Measurements from ENCODE around the gene CEP250.
A peak's percentile ranks its signal among the peaks of the same experiment; 100 is the strongest.
"Not testable (repeated sequence)": the region's sequence is repeated elsewhere in the genome, so short reads cannot be mapped to it uniquely, and the experiment has no call there.

The CEP250 gene, protein sequence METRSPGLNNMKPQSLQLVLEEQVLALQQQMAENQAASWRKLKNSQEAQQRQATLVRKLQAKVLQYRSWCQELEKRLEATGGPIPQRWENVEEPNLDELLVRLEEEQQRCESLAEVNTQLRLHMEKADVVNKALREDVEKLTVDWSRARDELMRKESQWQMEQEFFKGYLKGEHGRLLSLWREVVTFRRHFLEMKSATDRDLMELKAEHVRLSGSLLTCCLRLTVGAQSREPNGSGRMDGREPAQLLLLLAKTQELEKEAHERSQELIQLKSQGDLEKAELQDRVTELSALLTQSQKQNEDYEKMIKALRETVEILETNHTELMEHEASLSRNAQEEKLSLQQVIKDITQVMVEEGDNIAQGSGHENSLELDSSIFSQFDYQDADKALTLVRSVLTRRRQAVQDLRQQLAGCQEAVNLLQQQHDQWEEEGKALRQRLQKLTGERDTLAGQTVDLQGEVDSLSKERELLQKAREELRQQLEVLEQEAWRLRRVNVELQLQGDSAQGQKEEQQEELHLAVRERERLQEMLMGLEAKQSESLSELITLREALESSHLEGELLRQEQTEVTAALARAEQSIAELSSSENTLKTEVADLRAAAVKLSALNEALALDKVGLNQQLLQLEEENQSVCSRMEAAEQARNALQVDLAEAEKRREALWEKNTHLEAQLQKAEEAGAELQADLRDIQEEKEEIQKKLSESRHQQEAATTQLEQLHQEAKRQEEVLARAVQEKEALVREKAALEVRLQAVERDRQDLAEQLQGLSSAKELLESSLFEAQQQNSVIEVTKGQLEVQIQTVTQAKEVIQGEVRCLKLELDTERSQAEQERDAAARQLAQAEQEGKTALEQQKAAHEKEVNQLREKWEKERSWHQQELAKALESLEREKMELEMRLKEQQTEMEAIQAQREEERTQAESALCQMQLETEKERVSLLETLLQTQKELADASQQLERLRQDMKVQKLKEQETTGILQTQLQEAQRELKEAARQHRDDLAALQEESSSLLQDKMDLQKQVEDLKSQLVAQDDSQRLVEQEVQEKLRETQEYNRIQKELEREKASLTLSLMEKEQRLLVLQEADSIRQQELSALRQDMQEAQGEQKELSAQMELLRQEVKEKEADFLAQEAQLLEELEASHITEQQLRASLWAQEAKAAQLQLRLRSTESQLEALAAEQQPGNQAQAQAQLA (N-terminal part only)

DNA sequence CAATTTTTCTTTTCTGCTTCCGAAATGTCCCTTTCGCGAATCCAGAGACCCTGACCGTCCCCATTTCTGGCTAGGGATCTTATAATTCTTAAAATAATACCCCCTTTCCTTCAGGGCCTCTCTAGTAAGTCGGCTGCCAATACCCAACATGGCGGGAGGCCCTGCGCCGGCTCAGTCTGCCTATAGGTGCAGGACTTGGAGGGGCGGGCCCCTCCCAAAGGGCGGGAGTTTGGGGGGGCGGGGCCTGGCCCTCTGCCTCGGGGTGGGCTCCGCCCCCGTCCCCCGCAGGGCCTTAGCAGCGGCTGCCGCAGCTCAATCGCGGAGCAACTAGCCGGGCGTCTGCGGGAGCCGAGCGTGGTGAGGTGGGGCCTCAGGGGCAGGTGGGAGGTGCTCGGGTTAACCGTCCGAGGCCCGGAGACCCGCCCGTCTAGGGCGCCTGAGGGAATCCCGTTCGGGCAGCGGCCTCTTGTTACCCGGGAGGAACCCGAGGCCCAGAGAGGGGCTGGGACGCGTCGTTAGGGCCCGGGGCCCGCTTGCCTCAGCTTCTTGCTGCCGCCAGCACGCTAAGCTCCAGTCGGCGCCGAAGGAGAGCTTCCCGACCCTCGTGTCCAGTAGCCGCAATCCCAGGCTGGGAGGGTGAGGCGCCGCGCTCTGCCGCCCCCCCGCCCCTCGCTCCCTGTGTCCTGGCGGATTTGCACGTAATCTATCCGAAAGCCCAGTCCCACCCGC is at the start of gene CEP250:
Gene CEP250 (plus strand): TSS at position 718 of the 729 bp plus-strand sequence. CDS start 6,770 bp downstream, outside the sequence.
- peak; percentile 97 for DNase-seq (ENCODE audit: low read depth)

DNA sequence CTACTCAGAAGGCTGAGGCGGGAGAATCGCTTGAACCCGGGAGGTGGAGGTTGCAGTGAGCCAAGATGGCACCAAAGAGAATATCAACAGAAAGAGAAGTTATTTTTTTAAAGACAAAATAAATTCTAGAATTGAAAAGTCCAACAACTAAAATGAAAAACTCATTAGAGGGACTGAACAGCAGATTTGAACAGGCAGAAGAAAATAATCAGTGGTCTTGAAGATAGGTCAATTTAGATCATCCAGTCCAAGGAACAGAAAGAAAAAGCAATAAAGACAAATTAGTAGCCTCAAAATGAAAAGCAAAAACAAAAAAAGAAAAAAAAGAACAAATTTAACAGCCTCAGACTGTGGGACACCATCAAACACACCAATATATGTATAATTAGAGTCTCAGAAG is 49.6 kb upstream of the CEP250 start:
- no peak for DNase-seq (ENCODE audit: low read depth)

DNA sequence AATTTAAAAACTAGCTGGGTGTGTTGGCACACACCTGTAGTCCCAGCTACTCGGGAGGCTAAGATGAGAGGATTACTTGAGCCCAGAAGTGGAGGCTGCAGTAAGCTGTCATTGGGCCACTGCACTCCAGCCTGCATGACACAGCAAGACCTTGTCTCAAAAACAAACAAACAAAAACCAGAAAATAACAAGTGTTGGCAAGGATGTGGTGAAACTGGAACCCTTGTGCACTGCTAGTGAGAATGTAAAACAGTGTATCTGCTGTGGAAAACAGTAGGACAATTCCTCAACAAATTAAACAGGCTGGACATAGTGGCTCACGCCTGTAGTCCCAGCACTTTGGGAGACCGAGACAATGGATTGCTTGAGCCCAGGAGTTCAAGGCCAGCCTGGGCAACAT is 47.1 kb upstream of the CEP250 start:
- DNase-seq (ENCODE audit: low read depth) = no peak

DNA sequence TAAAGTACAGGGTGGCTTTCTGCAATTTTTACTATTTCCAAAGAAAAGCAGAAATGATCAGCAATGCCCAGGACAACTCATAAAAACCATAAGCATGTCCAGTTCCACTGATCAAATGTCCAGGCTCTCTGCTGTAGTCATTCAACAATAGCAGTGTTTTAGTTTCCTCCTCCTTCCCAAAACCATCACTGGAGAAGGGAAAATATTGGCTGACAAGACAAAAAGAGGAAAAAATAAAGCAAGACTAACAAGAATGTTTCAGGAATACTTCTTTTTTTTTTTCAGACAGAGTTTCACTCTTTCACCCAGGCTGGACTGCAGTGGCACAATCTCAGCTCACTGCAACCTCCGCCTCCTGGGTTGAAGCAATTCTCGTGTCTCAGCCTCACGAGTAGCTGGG is 45.9 kb upstream of the CEP250 start:
- DNase-seq (ENCODE audit: low read depth) = no peak

DNA sequence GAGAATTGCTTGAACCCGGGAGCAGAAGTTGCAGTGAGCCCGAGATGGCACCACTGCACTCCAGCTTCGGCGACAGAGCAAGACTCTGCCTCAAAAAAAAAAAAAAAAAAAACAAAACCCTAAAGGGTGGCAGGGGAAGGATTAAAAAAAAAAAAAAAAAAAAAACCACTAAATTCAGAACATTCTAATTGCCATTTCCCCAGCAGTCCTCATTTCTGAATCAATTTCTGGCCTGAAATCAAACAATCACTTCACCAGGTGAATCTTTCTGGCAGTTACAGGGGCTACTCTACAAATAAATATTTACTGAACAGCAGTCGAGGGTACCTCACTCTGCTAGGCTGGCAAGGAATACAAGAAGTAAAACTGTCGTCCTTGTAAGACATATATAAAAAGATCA is 44.8 kb upstream of the CEP250 start:
- no peak for DNase-seq (ENCODE audit: low read depth)

DNA sequence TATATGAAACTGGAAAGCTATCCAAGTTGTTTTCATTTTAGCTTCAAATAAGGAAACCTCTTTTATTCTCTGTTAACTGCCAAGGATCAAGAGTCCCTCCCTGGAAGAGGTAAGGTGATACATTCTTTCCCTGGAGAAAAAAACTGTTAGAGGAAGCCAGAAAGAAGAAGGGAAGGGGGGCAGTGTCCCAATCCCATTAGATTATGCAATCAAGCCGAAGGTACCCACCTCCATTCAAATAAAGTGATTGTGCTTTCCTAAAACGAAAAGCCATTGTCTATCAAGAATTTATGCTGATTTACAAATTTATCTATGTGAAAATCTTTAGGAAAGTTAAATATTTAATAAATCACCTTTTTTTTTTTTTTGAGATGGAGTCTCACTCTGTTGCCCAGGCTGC is 34.1 kb upstream of the CEP250 start:
- no peak for DNase-seq (ENCODE audit: low read depth)

DNA sequence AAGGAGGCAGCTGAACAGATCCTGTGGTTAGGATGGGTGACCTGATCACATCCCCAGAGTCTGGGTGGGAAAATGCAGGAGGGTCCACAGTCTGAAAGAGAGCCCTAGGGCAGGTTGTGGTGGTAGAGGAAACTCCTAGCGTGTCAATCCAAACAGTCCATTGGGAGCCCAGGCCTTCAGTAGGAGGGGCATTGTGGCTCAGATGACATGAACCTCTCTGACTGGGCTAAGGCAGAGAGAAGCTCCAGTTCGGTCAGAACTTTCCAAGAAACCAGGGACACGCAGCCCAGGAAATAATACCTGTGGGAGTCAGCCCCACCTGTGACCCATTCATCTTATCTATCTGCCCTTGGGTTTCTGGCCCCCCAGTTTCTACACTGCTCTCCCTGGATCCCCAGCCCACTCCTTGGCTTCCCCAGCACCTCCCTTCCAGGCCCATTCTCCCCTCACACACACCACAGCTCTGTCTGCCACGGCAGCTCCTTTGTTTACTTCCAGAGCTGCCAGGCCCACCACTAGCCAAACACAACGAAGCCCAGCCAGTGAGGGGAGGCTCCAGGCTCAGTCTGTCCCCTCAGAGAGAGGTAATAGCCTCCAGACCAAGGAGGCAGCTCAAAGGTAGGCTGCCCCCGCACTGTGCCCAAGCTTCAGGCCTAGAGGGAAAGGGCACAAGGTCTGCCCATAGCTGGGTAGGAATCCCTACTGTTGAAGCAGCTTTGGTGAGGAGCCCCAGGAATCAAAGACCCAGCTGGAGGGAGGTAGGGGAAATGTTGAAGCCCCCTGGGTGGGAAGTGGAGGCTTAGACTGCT is 23.6 kb upstream of the CEP250 start:
- no peak for DNase-seq (ENCODE audit: low read depth)

DNA sequence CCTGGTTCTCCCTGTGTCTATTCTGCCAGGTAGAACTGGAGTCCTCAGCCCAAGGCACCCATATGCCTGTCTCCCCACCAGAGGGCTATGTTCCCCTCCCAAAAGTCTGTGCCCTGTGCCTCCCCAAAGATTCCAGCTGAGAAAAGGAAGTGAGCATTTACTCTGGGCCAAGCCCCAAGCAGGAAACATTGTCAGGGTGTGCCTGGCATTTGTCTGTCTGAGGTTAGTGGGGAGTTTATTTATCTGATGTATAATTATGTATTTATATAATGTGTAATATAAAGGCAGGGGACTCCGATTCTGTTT is 23.0 kb upstream of the CEP250 start:
- DNase-seq (ENCODE audit: low read depth) = no peak

DNA sequence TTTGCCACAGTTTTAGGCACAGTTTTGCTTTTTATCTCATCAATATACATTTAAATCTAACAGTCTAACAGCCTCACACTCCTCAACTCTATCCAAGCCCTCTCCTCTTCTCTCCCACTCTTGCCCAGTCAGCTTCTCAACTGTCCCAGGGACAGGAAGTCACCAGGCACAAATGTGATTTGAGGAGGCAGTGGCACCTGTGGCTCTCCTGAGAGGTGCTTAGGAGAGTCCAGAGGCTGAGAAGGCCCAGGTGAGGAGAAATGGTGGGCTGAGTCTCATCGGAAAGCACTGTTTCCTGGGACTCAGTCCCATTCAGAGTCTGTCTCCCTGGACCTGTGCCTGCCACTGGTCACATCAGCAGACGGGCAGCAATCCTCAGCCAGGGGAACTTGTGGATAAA is 22.1 kb upstream of the CEP250 start:
- no peak for DNase-seq (ENCODE audit: low read depth)

DNA sequence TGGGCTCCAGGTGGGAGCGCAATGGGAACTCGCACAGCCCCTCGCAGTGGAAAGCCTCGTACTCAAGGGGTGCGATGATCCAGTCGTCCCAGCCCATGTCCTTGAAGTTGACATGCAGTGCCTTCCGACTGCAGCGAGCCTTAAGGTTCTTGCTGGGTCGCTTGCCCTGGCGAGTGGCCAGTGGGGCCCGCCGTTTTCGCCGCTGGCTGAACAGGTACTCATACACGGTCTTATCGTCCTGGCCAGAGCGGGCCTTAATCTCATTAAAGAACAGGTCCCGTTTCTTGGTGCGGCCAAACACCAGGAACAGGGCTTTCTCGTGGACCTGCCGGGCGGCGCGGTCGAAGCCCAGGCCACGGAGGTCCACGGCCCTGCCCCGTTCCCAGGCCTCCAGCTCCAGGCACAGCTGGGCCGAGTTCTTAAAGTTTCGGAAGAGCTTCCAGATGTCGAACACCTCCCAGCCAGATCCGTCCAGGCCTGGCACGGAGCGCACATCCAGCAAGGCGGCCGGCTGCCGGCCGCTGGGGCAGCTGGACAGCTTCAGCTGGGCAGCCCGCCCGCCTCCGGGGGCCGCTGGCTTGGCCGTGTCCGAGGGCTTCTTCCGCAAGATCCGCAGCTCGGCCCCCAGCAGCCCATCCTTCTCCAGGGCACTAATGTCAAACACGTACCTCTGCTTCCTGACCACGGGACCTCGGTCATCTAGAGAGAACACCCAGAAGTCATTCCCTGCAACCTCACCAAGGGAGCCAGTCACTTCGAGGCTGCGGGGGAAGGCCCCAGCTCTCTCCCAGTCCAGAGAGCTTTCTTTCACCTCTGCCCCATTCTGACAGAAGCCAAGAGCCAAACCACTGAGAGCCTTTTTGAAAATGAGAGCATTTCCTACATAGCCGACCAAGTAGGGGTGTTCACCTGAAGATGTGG is 21.1 kb upstream of the CEP250 start:
- DNase-seq (ENCODE audit: low read depth) = no peak

DNA sequence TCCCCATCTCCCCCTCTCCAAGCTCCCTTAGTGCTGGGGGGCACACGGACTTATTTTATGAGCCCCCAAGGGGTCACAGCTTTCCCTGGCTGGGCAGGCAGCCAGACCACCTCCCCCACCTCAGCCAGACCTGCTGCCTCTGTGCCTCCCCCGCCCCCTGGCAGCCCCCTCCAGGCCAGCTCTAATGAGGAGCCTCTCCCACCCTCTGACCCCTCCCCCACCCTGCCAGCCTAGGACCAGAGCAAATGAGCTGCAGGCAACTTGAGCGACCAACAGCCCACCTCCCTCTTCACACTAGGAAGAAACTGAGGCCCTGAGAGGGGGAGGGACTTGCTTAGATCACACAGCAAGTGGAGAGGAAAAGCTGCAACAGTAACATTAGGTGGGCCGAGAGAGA is 19.2 kb upstream of the CEP250 start:
- no peak for DNase-seq (ENCODE audit: low read depth)

DNA sequence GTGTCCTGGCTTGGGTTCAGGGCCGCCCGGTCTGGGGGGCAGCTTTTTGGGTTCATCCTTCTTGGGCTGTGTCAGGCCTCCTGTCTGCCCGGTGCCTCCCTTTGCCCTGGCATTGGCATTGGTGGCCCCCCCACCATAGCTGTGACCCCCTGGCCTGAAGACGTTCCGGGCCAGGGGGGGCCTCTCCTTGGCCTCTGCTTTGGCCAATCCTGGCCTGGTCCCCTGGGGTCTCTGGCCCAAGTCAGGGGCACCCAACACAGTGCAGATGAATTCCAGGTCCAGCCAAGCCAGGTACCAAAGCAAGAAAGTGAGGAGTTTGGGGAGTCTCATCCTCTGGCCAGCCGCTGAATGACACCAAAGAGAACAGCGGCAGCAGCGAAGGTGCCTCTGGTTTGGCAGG is 17.8 kb upstream of the CEP250 start:
- DNase-seq (ENCODE audit: low read depth) = no peak

DNA sequence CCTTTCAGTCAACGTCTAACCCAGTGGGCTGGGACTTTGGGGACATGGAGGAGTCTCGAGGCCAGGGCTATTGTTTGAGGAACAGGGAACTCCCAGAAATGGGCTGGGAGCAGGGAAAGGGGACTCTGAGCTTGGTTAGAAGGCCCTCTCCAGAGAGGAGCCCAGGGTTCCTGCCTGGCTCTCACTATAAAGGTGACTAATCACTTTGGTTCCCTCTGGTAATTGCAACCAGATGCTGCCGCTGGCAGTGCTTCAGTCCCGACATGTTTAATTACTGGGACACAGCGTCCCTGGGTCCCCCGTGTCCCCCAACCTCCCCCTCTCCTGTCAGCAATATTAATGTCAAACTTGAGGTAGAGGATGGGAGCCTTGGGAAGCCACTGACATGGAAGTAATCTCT is 12.4 kb upstream of the CEP250 start:
- peak; percentile 92 for DNase-seq (ENCODE audit: low read depth)

DNA sequence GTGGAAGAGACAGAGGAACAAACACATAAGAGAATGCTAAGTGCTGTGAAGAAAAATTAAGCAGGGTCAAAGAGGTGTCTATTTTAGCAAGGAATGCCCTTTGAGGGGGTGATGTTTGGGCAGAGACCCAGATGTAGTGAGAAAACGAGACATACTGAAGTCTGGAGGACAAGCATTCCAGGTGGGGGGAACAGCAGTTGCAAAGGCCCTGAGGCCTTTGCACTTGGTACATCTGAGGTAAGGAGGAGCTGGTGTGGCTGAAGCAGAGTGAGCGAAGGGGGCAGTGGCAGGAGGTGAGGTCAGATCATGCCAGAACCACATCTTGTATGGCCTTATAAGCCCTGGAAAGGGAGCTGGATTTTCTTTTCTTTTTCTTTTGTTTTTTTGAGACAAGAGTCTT is 11.2 kb upstream of the CEP250 start:
- no peak for DNase-seq (ENCODE audit: low read depth)

DNA sequence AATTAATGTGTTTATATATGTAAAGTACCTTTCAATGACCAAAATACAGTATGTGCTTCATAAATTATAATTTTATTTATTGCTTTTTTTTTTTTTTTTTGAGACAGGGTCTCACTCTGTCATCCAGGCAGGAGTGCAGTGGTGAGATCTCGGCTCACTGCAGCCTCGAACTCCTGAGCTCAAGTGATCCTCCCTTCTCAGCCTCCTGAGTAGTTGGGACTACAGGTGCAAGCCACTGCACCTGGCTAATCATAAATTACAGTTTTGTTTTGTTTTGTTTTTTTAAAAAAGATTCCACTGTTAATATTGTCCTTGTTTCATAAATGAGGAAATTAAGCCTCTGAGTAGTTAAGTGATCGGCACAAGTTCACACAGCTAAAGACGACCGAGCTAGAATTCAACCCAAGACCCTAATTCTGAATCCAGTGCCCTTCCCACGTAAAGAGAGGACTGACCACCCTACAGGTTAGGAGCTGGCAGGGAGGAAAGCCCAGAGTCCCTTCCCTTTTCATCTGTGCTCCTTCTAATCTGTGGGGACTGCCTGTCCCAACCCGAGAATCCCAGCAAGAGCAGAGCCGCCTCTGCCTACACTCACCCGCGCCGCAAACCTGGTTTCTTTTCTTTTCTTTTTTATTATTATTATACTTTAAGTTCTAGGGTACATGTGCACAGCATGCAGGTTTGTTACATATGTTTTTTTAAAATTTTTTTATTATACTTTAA is 8.9 kb upstream of the CEP250 start:
- DNase-seq (ENCODE audit: low read depth) = peak; percentile 20

DNA sequence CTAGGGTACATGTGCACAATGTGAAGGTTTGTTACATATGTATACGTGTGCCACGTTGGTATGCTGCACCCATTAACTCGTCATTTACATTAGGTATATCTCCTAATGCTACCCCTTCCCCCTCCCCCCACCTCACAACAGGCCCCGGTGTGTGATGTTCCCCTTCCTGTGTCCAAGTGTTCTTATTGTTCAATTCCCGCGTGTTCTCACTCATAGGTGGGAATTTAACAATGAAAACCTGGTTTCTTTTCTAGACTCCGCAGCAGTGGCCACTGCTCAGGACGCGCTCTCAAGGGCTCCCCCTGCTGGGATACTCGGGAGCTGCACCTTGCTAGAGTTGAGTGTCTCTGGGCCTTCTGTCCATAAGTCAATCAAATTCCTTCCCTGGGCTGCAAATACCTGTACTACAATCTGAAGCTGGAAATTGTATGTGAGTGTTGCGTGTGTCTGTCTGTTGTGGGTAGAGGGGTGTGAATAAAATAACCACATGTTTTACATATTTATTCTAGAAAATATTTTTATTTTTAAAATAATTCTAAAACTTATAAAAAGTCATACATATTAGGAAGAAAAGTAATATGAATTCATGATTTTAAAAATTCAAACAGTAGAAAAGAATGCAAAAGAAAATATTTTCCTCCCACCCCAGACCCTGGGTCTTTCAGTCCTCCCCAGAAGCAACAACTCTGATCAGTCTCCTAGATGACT is 8.2 kb upstream of the CEP250 start:
- peak; percentile 90 for DNase-seq (ENCODE audit: low read depth)

DNA sequence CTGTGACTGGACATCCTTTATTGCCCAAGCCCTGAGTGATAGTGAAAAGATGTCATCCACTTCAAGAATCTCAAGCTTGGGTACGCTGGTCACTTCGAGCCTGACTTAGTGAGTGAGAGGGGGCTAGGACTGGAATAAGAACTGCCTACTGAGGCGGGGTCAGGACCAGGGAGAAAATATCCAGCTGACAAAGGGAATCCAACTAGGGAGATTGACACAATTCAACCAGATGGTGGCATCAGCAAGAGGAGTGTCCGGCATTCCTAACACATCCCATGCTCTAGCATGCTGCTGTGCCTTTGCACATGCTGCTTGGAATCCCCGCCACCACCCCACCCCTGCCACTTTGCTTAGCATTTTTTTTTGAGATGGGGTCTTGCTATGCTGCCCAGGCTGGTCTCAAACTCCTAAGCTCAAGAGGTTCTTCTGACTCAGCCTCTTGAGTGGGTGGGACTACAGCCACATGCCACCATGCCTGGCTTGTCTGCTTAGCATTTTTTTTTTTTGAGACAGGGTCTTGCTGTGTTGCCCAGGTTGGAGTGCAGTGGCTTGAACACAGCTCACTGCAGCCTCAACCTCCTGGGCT is 6.5 kb upstream of the CEP250 start:
- no peak for DNase-seq (ENCODE audit: low read depth)

DNA sequence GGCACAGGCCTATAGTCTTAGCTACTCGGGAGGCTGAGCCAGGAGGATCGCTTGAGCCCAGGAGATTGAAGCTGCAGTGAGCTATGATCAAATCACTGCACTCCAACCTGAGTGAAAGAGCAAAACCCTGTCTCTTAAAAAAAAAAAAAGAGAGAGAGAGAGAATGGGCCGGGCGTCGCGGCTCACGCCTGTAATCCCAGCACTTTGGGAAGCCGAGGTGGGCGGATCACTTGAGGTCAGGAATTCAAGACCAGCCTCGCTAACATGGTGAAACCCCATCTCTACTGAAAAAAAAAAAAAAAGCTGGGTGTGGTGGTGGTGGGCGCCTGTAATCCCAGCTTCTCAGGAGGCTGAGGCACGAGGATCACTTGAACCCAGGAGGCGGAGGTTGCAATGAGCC is 5.5 kb upstream of the CEP250 start:
- not testable (repeated sequence) for DNase-seq (ENCODE audit: low read depth)
